ENCODE results near the gene TSACC. TPM values are rescaled to one million over a fixed set of nuclear protein-coding genes. Genes with fewer than 3 reads are reported as not detected.
A peak's percentile ranks its signal among the peaks of the same experiment; 100 is the strongest.

TSACC gene
- total RNA-seq, 4 donors from 2014 or later = not detected

DNA sequence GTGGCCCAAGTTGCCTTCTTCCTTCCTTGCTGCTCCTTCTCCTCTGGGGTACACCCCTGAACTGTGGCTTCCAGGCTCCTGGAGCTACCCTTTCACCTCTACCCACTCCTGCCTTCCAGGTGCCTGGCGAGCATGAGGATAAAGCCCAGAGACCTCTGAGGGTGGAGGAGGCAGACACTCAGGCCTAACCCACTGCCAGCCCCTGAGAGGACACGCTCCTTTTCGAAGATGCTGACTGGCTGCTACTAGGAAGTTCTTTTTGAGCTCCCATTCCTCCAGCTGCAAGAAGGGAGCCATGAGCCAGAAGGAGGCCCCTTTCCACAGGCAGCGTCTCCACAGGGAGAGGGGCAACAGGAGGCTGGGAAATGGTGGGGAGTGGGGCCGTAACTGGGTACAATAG, 46.3 kb downstream of the TSACC start:
- Histone ChIP-seq H3K4me1 (no peaks in the 10 kb centered on the region), H3K27ac (no peak overlapping the region), H3K4me3 (no peak overlapping the region), H3K27me3 (peaks cover 0 to 5% of the 10 kb centered on the region in 2 donors), H3K9me3 (no peaks in the 10 kb centered on the region), H3K36me3 (no peaks in the 10 kb centered on the region)
- TF ChIP-seq, protein P1, sequence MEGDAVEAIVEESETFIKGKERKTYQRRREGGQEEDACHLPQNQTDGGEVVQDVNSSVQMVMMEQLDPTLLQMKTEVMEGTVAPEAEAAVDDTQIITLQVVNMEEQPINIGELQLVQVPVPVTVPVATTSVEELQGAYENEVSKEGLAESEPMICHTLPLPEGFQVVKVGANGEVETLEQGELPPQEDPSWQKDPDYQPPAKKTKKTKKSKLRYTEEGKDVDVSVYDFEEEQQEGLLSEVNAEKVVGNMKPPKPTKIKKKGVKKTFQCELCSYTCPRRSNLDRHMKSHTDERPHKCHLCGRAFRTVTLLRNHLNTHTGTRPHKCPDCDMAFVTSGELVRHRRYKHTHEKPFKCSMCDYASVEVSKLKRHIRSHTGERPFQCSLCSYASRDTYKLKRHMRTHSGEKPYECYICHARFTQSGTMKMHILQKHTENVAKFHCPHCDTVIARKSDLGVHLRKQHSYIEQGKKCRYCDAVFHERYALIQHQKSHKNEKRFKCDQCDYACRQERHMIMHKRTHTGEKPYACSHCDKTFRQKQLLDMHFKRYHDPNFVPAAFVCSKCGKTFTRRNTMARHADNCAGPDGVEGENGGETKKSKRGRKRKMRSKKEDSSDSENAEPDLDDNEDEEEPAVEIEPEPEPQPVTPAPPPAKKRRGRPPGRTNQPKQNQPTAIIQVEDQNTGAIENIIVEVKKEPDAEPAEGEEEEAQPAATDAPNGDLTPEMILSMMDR (IDR thresholded peaks at IDR 0.05) = no peak
- TF ChIP-seq POLR2A (IDR thresholded peaks at IDR 0.05) = no peak
- no peak for DNase-seq

DNA sequence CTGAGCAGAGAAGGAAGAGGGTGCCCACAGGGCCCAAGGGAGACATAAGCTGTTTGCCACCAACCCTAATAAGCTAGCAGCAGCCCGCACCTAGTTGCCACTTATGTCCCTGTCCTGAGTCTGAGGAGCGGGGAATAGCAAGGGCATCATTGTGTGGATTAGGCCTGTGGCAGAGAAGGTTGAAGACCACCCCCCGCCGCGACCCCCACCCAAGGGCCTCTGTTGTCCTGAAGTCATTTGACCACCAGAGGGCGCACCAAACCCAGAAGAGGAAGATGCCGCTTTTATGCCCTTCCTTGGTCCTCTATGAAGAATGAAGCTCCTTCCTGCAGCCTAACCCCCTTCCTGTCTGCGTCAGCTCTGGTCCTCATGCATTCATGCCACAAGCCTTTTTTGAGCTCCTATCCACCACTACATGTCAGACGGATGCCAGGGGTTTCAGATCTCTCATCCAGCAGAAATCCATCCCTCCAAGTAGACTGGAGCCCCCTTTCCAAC, 47.3 kb downstream of the TSACC start:
- no peaks in the 10 kb centered on the region for H3K36me3 ChIP-seq
- H3K4me1 ChIP-seq = no peaks in the 10 kb centered on the region
- TF ChIP-seq, protein P1 (IDR thresholded peaks at IDR 0.05) = peak; percentile 62 to 93 (median 92)
- TF ChIP-seq POLR2A (IDR thresholded peaks at IDR 0.05) = no peak
- H3K27me3 ChIP-seq = peaks cover 0 to 5% of the 10 kb centered on the region in 2 donors
- H3K9me3 ChIP-seq = no peaks in the 10 kb centered on the region
- no peak overlapping the region for H3K27ac ChIP-seq
- DNase-seq = peak; percentile 62 to 82 (median 72)
- H3K4me3 ChIP-seq = no peak overlapping the region

DNA sequence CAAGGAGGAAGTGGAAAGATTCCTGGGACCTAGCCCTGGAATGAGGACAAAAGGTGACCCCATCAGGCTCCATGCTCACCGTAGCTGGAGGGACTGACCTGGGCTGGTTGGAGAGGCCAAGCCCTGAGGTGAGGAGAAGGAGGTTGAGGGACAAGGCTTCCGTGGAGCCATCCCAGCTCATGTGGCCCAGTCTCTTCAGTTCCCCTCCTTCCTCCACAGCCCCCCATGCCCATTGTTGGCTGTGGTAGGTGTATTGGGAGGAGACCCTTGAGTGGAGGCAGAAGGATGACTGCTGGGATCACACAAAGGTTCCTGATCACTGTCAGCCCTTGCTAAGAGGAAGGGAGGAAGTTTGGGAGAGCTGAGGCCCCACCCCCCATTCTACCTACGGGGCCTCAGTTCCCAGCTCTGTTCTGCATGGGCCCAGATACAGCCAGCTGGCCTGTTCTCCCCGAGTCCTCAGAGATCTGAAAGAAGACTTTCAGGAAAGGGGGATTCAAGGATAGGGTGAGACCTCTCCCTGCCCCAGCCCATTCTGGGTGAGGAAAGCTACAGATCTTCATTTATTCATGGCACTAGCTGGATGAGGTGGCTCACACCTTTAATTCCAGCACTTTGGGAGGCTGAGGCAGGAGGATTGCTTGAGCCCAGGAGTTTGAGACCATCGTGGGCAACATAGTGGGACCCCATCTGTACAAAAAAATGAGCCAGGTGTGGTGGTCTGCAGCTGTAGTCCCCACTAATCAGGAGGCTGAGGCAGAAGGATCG, 48.0 kb downstream of the TSACC start:
- H3K4me1 ChIP-seq = no peaks in the 10 kb centered on the region
- no peaks in the 10 kb centered on the region for H3K36me3 ChIP-seq
- H3K27me3 ChIP-seq = peaks cover 0 to 5% of the 10 kb centered on the region in 2 donors
- no peak overlapping the region for H3K4me3 ChIP-seq
- TF ChIP-seq, protein P1 (IDR thresholded peaks at IDR 0.05) = no peak
- TF ChIP-seq POLR2A (IDR thresholded peaks at IDR 0.05) = no peak
- no peak for DNase-seq
- no peak overlapping the region for H3K27ac ChIP-seq
- H3K9me3 ChIP-seq = no peaks in the 10 kb centered on the region

GRCh38 chr1:156386949-156387869, 48.9 kb downstream of the TSACC start:
- Histone ChIP-seq H3K27me3 (peaks cover 0 to 5% of the 10 kb centered on the region in 2 donors), H3K4me3 (no peak overlapping the region), H3K9me3 (no peaks in the 10 kb centered on the region), H3K27ac (no peak overlapping the region), H3K36me3 (no peaks in the 10 kb centered on the region), H3K4me1 (no peaks in the 10 kb centered on the region)
- no peak for DNase-seq
- TF ChIP-seq, protein P1 (IDR thresholded peaks at IDR 0.05) = no peak
- TF ChIP-seq POLR2A (IDR thresholded peaks at IDR 0.05) = no peak

DNA sequence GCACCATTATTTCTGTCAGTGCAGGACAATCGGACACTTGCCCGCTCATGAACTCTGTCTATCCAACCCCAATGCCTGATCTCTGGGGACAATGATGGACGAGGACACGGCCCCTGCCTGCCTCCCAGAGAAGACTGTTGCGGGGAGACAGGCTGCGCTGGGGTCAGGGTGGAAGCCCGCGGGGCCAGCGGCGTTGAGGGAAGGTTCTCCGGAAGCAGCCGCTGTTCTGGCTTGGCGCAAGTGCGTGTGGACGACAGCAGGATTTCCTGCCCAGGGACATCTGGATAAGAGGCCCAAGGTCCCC, 49.5 kb downstream of the TSACC start:
- Histone ChIP-seq H3K27ac (no peak overlapping the region), H3K9me3 (no peaks in the 10 kb centered on the region), H3K4me3 (peak overlapping the region in 2 of 4 donors; percentile 5 to 25), H3K4me1 (no peaks in the 10 kb centered on the region), H3K27me3 (peaks cover 0 to 5% of the 10 kb centered on the region in 2 donors), H3K36me3 (no peaks in the 10 kb centered on the region)
- no peak for DNase-seq
- no peak for TF ChIP-seq POLR2A (IDR thresholded peaks at IDR 0.05)
- TF ChIP-seq, protein P1 (IDR thresholded peaks at IDR 0.05) = no peak

Measured in Peyer's patch (tissue), 4 donors.